ENCODE measurements around the gene SPNS2.

DNA sequence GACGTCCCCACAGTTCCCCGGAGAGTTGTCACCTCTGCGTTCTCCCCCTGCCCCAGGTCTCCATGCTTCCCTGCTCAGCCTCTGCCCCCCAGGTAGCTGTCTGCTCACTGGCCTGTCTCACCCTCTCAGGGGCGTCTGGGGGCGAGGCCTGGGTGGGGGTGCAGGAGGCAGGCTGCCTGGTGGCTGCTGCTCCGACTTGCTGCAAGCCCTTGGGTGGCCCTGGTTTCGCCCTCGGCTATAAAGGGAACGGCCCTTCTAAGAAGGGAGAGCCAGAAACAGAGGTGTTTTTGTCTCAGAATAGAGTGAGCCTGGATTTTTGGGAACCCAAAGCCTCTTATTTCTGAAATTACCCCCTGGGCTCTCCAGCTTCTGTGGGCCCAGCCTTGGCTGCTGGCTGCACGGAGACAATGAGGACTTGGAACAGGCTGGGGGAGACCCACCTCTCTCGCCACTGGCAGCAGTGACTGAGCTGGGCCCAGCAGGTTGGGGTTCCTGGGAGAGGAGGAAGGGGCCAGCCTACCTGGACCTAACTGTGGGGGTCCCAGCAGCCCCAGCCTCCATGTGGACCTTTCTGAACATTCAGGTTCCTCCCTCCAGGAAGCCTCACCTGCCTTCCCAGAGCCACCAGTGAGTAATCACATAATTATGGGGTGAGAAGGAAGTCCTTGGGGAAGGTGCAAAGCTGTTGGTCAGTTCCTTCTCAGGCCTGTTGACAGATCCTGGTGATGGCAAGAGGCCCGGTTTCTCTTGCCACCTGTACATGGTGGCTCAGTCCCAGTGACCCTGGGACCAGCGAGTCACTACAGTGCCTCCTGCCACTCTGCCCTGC lies 15.5 kb upstream of the SPNS2 start:
- TF ChIP-seq, protein P1, sequence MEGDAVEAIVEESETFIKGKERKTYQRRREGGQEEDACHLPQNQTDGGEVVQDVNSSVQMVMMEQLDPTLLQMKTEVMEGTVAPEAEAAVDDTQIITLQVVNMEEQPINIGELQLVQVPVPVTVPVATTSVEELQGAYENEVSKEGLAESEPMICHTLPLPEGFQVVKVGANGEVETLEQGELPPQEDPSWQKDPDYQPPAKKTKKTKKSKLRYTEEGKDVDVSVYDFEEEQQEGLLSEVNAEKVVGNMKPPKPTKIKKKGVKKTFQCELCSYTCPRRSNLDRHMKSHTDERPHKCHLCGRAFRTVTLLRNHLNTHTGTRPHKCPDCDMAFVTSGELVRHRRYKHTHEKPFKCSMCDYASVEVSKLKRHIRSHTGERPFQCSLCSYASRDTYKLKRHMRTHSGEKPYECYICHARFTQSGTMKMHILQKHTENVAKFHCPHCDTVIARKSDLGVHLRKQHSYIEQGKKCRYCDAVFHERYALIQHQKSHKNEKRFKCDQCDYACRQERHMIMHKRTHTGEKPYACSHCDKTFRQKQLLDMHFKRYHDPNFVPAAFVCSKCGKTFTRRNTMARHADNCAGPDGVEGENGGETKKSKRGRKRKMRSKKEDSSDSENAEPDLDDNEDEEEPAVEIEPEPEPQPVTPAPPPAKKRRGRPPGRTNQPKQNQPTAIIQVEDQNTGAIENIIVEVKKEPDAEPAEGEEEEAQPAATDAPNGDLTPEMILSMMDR (optimal IDR thresholded peaks at IDR 0.05 in 1 of 3, IDR thresholded peaks at IDR 0.05 in 1 of 3, conservative IDR thresholded peaks at IDR 0.05 in 1 of 3; ENCODE audit: extremely low read depth in 1 of 3, insufficient read depth in 2 of 3, low read length in 3 of 3) = no peak
- TF ChIP-seq EZH2 (IDR thresholded peaks at IDR 0.05; ENCODE audit: low read length) = no peak
